SK-N-SH (cell line): ENCODE results near the gene ST3GAL6.

Experiments
- ELF1 ChIP-seq: IDR thresholded peaks from 2 replicates; pipeline ENCODE4 v1.4.0; 2012
- EZH2phosphoT487 ChIP-seq: fragments of 200-600 bp; sonication (generic); IDR thresholded peaks from 2 replicates; pipeline ENCODE4 v1.6.1; 2017; ENCODE audit warnings: low read depth, mixed run types, mild to moderate bottlenecking, antibody characterized with exemption, moderate library complexity, borderline replicate concordance
- FOXM1 ChIP-seq: IDR thresholded peaks from 2 replicates; pipeline ENCODE4 v1.4.0; 2012; ENCODE audit warnings: low read depth, mild to moderate bottlenecking
- JUND ChIP-seq: IDR thresholded peaks from 2 replicates; pipeline ENCODE4 v1.4.0; 2012
- MXI1 ChIP-seq: IDR thresholded peaks from 2 replicates; pipeline ENCODE4 v1.6.1; 2012; ENCODE audit warnings: mild to moderate bottlenecking, low read depth, low read length, improper control_type of control experiment
- POLR2AphosphoS5 ChIP-seq: IDR thresholded peaks from 2 replicates; pipeline ENCODE4 v1.6.1; 2012; ENCODE audit warnings: low read depth, low read length
- RAD21 ChIP-seq: IDR thresholded peaks from 2 replicates; pipeline ENCODE4 v1.6.1; 2012; ENCODE audit warnings: mild to moderate bottlenecking, low read length
- TAF1 ChIP-seq: IDR thresholded peaks from 2 replicates; pipeline ENCODE4 v1.6.1; 2012; ENCODE audit warnings: low read depth, mild to moderate bottlenecking, low read length, moderate library complexity, borderline replicate concordance
- YY1 ChIP-seq: IDR thresholded peaks from 2 replicates; pipeline ENCODE4 v1.4.0; 2012; ENCODE audit warnings: low read depth, mild to moderate bottlenecking
- TF ChIP-seq, protein P1 (sequence below): fragments of 200-600 bp; sonication (generic); IDR thresholded peaks from 2 replicates; pipeline ENCODE4 v1.6.1; 2017; ENCODE audit warnings: antibody characterized with exemption, mild to moderate bottlenecking, moderate library complexity
- TF ChIP-seq, protein P2 (sequence below): IDR thresholded peaks from 2 replicates; pipeline ENCODE4 v1.4.0; 2012; ENCODE audit warnings: low read depth, borderline replicate concordance
- TF ChIP-seq, protein P3 (sequence below): IDR thresholded peaks from 2 replicates; pipeline ENCODE4 v1.4.0; 2012; ENCODE audit warnings: low read depth

DNA sequence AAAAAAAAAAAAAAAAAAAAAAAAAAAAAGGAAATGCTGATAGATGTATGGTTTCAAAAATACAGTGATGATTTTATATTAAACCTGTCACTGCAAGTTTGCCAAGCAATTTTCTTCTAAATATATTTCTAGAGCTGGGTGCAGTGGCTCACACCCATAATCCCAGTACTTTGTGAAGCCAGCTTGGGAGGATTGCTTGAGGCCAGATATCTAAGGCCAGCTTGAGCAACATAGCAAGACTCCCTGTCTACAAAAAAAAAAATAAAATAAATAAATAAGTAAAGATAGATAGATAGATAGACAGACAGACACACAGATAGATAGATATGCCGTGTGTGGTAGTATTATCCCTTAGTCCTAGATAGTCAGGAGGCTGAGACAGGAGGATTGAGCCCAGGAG is 41.4 kb upstream of the ST3GAL6 start:
- TF ChIP-seq, protein P1, sequence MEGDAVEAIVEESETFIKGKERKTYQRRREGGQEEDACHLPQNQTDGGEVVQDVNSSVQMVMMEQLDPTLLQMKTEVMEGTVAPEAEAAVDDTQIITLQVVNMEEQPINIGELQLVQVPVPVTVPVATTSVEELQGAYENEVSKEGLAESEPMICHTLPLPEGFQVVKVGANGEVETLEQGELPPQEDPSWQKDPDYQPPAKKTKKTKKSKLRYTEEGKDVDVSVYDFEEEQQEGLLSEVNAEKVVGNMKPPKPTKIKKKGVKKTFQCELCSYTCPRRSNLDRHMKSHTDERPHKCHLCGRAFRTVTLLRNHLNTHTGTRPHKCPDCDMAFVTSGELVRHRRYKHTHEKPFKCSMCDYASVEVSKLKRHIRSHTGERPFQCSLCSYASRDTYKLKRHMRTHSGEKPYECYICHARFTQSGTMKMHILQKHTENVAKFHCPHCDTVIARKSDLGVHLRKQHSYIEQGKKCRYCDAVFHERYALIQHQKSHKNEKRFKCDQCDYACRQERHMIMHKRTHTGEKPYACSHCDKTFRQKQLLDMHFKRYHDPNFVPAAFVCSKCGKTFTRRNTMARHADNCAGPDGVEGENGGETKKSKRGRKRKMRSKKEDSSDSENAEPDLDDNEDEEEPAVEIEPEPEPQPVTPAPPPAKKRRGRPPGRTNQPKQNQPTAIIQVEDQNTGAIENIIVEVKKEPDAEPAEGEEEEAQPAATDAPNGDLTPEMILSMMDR = no peak
- no peak for TF ChIP-seq YY1
- TF ChIP-seq, protein P2, sequence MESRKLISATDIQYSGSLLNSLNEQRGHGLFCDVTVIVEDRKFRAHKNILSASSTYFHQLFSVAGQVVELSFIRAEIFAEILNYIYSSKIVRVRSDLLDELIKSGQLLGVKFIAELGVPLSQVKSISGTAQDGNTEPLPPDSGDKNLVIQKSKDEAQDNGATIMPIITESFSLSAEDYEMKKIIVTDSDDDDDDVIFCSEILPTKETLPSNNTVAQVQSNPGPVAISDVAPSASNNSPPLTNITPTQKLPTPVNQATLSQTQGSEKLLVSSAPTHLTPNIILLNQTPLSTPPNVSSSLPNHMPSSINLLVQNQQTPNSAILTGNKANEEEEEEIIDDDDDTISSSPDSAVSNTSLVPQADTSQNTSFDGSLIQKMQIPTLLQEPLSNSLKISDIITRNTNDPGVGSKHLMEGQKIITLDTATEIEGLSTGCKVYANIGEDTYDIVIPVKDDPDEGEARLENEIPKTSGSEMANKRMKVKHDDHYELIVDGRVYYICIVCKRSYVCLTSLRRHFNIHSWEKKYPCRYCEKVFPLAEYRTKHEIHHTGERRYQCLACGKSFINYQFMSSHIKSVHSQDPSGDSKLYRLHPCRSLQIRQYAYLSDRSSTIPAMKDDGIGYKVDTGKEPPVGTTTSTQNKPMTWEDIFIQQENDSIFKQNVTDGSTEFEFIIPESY = no peak
- TF ChIP-seq MXI1 = no peak
- TF ChIP-seq RAD21 = no peak
- no peak for TF ChIP-seq EZH2phosphoT487
- TF ChIP-seq FOXM1 = no peak
- no peak for TF ChIP-seq POLR2AphosphoS5
- no peak for TF ChIP-seq ELF1
- no peak for TF ChIP-seq JUND
- TF ChIP-seq, protein P3, sequence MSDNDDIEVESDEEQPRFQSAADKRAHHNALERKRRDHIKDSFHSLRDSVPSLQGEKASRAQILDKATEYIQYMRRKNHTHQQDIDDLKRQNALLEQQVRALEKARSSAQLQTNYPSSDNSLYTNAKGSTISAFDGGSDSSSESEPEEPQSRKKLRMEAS = no peak
- TF ChIP-seq TAF1 = no peak
